HG03342 (cell line): ENCODE measurements around the gene SPINK13.
A peak's percentile ranks its signal among the peaks of the same experiment; 100 is the strongest.
"Not testable (repeated sequence)": the region's sequence is repeated elsewhere in the genome, so short reads cannot be mapped to it uniquely, and the experiment has no call there.

Source experiments
- ATAC-seq: cut with Tn5 transposase; IDR thresholded peaks from one replicate; pipeline ENCODE4 v1.9.1; 2021; ENCODE audit warnings: mild to moderate bottlenecking, moderate library complexity; ENCODE audit not compliant: unreplicated experiment

Gene SPINK13

GRCh38 chr5:148268566-148268965 is at the start of gene SPINK13:
TSS of gene SPINK13 (plus strand) at chr5:148268794. CDS start at chr5:148270073, 1,279 bp downstream.
- ATAC-seq = no peak

GRCh38 chr5:148221508-148221907 is 47.1 kb upstream of the SPINK13 start:
- no peak for ATAC-seq

GRCh38 chr5:148224117-148224742 is 44.4 kb upstream of the SPINK13 start:
- no peak for ATAC-seq

DNA sequence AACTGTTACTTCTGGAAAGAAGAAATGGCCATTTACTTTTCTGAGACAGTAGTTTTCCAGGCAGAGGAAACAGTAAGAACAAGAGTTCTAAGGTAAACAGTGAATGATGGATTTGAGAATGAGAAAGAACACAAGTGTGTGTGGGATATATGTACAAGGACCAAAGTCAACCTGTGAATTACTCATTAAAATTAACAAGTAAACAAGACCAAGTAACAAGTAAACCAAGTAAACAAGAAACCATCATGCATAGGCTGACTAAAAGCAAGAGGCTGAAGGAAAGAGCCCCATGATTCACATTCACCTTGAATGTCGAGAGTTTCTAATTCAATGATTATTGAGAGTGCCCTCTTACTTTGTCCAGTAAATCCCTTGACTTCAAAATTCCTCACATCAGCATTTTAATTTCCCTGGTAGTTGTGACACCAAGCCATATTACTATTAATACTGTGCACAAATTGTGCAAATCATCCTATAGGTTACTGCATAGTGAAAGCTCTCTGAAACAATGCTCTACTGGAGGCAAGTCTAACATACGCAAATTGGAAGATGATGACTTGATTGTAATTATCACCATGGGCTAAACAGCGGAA is 40.1 kb upstream of the SPINK13 start:
- no peak for ATAC-seq

DNA sequence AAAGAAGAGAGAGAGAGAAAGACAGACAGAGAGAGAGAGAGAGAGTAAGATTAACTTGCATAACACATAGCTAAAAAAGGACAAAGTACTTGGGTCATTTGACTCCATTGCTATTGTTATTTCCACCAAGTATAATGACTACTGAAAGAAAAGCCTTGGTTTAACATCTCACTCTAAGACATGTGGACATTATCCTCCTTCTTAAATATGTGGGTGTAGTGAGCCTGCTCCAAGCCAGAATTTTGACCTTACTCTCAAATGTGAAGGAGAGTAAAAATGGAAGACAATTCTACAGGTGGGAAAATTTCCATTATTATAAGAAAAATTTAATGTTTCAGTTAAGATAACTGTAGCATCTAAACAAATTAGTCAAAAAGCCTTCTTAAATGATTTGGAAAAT is 38.8 kb upstream of the SPINK13 start:
- ATAC-seq = no peak

DNA sequence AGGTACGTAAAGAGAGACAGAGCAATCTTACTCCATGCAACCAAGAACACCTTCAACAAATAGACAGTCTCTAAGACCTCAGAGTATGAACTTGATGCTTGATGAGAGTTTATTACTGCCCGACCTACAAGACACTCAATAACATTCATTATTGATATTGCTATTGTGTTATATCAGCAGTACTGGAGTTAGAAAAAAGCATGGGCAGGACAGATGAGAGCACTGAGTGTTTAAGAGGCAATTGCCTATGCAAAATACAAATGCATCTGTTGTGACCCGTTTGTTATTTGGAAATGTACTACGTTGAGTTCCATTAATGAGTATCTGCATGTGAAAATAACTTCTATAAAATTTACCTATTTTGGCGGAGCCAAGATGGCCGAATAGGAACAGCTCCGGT is 38.4 kb upstream of the SPINK13 start:
- ATAC-seq = no peak

DNA sequence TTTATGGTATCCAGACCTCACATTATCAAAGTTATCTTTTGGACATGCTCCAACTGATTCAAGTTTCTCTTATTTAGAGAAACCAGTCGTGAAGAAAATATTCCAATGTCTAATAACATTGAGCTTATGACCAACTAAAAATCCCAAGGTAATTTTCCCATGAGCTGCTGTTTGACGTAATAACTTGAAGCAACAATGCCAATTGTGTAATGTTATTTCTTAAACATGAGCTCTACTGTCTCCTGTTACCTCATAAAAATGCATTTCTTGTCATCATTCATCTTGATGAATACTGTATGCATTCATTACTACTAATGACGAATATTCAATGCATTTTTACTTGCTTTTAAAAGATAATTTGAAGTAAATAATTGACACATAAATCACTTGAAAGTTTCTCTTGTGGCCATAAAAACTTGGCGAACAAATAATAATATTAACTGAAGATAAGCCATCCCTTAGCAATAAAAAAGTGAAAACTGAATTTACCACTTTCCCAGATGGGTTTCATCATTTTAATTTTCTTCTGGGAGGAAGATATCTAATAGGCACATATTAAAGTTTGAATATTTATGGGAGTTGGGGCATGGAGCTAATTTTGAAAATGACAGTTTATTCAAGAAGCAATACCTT is 30.7 kb upstream of the SPINK13 start:
- ATAC-seq = no peak

DNA sequence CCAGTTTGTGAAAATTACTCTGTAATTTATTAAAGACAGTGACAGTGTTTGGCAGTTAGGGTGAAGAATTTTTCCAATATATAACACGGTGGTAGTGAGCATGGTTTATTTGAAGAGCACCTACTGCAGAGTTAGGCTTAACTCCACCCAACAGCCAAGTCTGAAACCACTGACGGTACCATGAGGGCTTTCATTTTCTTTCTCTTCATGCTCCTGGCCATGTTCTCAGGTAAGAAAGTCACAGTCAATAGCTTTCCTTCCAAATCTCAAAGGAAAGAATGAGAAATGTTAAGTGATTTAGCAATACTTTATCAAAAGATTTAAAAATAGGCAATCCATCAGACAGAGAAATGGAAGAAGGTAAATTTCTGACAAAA is 30.2 kb upstream of the SPINK13 start, which contains the start of gene MARCOL:
Gene MARCOL, plus strand, starts transcription at position 108 of the 377 bp plus-strand sequence. Its CDS starts 73 bp downstream, at position 181.
- no peak for ATAC-seq

- no peak for ATAC-seq
Observed at GRCh38 chr5:148248894-148249293, 19.7 kb upstream of the SPINK13 start.

DNA sequence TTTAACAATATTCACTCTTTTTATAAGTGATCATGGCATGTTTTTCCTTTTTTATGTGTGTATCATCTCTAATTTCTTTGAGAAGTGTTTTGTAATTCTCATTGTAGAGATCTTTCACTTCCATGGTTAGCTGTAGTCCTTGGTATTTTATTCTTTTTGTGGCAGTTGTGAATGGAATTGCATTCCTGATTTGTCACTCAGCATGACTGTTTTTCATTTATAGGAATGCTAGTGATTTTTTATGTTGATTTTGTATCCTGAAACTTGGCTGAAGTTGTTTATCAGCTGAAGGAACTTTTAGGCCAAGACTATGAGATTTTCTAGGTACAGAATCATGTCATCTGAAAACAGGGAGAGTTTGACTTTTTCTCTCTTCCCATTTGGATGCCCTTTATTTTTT is 13.1 kb upstream of the SPINK13 start:
- no peak for ATAC-seq

DNA sequence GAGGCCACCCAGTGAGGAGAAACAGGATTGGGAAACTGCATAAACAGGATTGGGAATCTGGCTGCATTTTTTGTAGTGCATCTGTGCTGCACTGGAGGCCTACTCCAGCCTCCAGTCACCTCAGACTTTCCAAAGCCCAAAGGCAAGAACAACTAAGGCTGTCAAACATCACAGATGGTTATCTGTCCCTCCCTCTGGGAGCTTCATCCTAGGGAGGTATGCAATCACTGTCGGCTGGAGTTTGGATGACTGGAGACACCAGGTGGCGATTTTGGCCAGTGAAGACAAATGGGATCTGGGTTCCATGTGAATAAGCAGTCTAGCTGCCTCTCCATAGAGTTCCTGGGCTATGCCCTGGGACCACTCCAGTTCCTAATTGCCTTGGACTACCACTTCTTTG is 9.3 kb upstream of the SPINK13 start:
- no peak for ATAC-seq

DNA sequence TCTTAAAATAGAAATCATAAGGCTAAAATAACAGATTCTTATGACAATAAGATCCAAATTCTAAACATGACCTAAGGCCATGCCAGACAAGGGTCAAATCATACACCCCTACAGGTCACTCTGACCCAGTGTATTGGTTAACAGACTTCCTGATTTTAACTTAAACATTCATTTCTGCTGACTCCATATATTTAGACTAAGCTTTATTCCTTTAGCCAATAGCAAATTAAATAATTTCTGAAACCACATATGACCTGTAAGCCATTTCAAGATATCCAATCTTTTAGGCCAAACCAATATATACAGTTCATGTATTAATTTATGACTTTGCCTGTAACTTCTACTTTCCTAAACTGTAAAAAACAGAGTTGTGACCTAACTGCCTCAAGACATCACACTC is 7.4 kb upstream of the SPINK13 start:
- no peak for ATAC-seq

DNA sequence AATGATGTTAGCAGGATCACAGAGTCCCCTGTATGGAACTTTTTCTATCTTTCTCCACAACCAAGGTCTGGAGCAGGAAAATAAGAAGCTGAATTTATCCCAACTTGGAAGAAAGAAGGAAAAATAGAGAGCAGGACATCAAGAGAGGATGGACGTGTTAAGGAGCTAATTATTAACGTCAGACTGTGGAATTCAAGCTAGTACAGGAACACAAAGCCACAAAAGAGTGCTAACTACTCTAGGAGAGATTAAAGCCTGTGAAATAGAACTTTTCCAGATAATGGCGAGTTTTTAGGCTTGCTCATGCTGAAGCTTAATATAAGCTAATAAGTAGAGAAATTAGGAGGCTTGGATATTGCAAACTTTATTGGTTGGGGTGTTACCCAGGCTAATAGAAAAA is 632 bp upstream of the SPINK13 start:
- no peak for ATAC-seq

DNA sequence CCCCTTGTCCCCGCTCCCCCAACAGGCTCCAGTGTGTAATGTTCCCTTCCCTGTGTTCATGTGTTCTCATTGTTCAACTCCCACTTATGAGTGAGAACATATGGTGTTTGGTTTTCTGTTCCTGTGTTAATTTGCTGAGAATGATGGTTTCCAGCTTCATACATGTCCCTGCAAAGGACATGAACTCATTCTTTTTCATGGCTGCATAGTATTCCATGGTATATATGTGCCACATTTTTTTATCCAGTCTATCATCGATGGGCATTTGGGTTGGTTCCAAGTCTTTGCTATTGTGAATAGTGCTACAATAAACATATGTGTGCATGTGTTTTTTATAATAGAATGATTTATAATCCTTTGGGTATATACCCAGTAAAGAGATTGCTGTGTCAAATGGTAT is 6.5 kb downstream of the SPINK13 start:
- ATAC-seq = not testable (repeated sequence)

DNA sequence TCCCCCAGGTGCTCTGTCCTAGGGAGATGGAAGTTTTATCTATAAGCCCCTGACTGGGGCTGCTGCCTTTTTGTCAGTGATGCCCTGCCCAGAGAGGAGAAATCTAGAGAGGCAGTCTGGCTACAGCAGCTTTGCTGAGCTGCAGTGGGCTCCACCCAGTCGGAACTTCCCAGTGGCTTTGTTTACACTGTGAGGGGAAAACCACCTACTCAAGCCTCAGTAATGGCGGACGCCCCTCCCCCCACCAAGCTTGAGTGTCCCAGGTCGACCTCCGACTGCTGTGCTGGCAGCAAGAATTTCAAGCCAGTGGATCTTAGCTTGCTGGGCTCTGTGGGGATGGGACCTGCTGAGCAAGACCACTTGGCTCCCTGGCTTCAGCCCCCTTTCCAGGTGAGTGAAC is 12.3 kb downstream of the SPINK13 start:
- ATAC-seq = not testable (repeated sequence)

- ATAC-seq = not testable (repeated sequence)
Observed at GRCh38 chr5:148281336-148281735, 12.7 kb downstream of the SPINK13 start.

DNA sequence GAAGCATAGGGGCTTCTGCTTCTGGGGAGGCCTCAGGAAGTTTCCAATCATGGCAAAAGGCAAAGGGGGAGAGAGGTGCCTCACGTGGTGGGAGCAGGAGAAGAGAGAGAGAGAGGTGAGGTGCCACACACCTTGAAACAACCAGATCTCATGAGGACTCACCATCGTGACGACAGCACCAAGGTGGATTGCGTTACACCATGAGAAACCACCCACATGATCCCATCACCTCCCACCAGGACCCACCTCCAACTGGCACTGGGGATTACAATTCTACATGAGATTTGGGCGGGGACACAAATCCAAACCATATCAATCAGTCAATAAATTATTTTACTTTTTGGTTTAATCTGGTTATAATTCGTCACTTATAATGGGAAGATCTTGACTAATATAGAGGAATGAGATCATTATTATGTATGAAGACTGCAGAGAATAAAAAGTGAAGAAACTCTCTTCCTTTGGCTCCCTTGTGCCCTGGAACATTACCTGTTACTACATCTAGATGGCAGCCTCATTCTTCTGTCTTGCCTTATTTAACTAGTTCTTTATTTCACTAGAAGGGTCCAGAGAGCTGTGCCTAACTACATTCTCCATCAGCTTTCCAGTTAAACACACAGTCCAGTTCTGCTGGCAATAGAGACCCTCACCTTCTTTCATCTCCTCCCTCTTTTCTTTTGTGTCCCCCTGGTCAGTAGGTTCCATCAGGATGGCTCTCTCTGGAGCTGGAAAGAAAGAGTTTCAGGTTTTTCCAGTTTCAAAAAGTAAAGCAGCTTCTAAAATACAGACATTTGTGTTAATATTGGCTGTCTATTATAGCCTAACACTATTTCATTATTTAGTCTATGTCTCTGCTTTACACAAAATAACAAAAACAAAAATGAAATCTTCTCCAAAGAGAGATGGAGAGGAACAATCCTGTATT is 21.9 kb downstream of the SPINK13 start:
- ATAC-seq = peak; percentile 49

GRCh38 chr5:148297731-148298130 is 29.1 kb downstream of the SPINK13 start:
- no peak for ATAC-seq

DNA sequence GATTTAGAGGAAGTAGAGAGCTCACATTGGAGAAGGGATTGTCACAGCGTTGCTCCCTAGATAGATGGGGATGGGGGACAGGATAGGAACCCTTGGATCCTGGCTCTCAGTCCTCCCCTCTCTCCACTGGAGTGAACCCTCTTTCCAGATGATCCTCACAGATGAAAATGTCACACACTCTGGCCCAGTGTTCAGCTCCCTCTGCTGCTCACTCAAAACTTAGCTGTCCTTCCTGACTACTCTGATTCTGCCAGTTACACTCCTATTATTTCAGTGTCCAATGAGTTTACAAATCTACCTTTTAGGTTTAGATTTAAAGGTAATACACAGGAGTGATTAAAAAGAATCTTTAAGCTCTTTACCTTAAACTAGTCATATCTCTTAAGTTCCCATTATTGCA is 37.9 kb downstream of the SPINK13 start:
- ATAC-seq = no peak

- ATAC-seq = no peak
Observed at GRCh38 chr5:148309019-148309418, 40.4 kb downstream of the SPINK13 start.

GRCh38 chr5:148309746-148310145 is 41.2 kb downstream of the SPINK13 start:
- ATAC-seq = no peak
